ENCODE data around the gene TTYH2. TPM values are rescaled to one million over a fixed set of nuclear protein-coding genes. Genes with fewer than 3 reads are reported as not detected.
A peak's percentile ranks its signal among the peaks of the same experiment; 100 is the strongest.

The TTYH2 gene
- total RNA-seq, 1 donor from 2014 or later, result 0.69 TPM

DNA sequence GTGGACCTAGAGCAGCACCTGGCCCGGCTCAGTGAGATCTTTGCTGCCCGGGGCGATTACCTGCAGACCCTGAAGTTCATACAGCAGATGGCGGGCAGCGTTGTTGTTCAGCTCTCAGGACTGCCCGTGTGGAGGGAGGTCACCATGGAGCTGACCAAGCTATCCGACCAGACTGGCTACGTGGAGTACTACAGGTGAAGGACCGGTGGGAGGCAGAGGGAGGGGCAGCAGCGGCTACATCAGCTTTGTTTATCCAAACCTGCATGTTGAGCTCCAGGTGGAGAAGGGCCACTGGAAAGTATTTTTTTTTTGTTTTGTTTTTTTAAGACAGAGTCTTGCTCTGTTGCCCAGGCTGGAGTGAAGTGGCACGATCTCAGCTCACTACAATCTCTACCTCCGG lies 23.9 kb downstream of the TTYH2 start:
- peaks cover 17% of the 10 kb centered on the region for H3K27me3 Mint-ChIP-seq
- no peak overlapping the region for H3K4me3 Mint-ChIP-seq (ENCODE audit: low read depth)
- H3K9me3 Mint-ChIP-seq (ENCODE audit: low read depth), result no peaks in the 10 kb centered on the region
- TF ChIP-seq, protein P1, sequence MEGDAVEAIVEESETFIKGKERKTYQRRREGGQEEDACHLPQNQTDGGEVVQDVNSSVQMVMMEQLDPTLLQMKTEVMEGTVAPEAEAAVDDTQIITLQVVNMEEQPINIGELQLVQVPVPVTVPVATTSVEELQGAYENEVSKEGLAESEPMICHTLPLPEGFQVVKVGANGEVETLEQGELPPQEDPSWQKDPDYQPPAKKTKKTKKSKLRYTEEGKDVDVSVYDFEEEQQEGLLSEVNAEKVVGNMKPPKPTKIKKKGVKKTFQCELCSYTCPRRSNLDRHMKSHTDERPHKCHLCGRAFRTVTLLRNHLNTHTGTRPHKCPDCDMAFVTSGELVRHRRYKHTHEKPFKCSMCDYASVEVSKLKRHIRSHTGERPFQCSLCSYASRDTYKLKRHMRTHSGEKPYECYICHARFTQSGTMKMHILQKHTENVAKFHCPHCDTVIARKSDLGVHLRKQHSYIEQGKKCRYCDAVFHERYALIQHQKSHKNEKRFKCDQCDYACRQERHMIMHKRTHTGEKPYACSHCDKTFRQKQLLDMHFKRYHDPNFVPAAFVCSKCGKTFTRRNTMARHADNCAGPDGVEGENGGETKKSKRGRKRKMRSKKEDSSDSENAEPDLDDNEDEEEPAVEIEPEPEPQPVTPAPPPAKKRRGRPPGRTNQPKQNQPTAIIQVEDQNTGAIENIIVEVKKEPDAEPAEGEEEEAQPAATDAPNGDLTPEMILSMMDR (IDR thresholded peaks at IDR 0.05; ENCODE audit: unreplicated experiment), result no peak
- H3K27ac Mint-ChIP-seq, result no peak overlapping the region
- DNase-seq (ENCODE audit: low spot score, unreplicated experiment), result no peak
- H3K4me1 Mint-ChIP-seq (ENCODE audit: low read depth), result peaks cover 5% of the 10 kb centered on the region
- no peaks in the 10 kb centered on the region for H3K36me3 Mint-ChIP-seq (ENCODE audit: insufficient read depth)

DNA sequence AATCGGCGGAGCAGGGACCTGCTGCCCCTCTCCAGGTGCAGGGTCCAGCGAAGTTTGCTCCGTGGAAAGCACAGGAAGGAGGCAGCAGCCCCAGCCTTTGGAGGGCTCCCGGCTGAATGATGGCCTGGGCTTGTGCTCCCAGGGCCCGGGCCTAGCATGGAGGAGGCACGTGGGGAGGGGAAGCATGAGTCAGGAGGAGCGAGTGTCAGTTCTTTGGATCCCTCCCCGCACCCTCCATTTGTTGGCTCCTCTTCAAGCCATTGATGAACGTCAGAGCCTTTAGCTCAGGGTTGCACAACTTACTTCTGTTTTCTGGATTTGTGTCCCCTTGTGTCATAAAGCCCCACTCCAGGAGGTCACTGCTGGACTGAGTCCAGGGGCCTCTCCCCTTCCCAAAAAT lies 25.8 kb downstream of the TTYH2 start:
- Mint-ChIP-seq H3K27ac (no peak overlapping the region), H3K4me1 (ENCODE audit: low read depth) (peaks cover under 1% of the 10 kb centered on the region), H3K27me3 (peaks cover 12% of the 10 kb centered on the region), H3K4me3 (ENCODE audit: low read depth) (no peak overlapping the region), H3K36me3 (ENCODE audit: insufficient read depth) (no peaks in the 10 kb centered on the region), H3K9me3 (ENCODE audit: low read depth) (no peaks in the 10 kb centered on the region)
- TF ChIP-seq, protein P1 (IDR thresholded peaks at IDR 0.05; ENCODE audit: unreplicated experiment), result no peak
- DNase-seq (ENCODE audit: low spot score, unreplicated experiment), result no peak

DNA sequence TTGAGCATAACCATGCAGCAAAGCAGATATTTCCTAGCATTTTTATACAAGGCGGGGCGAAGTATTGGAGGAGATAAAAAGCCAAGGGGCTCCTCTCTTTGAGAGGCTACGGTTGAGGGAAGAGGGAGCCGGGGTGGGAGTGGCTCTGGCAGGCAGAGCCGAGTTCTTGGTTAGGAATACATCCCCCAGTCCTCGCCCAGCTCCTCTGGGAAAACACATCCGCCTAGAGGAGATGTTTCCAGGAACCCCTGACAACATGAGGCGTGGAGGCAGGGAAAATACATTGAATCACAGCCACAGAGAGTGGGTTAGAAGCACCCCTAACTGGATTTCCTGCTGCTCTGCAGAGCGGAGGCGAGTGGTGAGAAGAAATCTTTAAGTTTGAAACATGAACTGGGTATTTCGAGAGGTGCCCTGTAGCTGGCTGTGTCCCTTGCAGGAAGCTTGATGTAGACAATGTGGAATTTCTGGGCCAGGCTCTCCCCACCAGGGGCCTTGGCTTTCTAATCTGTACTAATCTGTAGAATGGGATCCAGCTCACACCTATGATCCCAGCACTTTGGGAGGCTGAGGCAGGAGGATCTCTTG lies 27.3 kb downstream of the TTYH2 start:
- H3K4me1 Mint-ChIP-seq (ENCODE audit: low read depth), result no peaks in the 10 kb centered on the region
- peaks cover 18% of the 10 kb centered on the region for H3K27me3 Mint-ChIP-seq
- DNase-seq (ENCODE audit: low spot score, unreplicated experiment), result no peak
- no peak overlapping the region for H3K4me3 Mint-ChIP-seq (ENCODE audit: low read depth)
- H3K27ac Mint-ChIP-seq, result peak overlapping the region; percentile 45
- TF ChIP-seq, protein P1 (IDR thresholded peaks at IDR 0.05; ENCODE audit: unreplicated experiment), result no peak
- H3K9me3 Mint-ChIP-seq (ENCODE audit: low read depth), result no peaks in the 10 kb centered on the region
- H3K36me3 Mint-ChIP-seq (ENCODE audit: insufficient read depth), result no peaks in the 10 kb centered on the region

DNA sequence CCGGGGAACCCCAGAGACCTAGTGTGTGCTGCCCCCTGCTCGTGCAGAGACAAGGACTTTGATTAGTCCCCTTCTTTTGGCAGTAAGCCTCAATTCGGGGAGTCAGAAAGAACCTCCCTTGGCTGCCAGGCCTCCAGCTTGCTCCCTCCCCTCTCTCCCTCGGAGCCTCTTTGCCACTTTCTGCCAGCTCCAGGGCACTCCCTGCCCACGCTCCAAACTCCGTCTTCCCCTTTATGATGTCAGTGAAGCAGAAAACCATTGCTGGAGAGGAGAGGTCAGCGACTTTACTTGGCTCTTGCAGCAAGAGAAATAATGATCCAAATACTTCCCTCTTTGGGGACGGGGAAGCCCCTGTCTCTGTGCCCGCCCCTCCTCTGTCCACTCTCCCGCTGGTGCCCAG lies 28.1 kb downstream of the TTYH2 start:
- H3K4me3 Mint-ChIP-seq (ENCODE audit: low read depth), result no peak overlapping the region
- H3K9me3 Mint-ChIP-seq (ENCODE audit: low read depth), result peaks cover under 1% of the 10 kb centered on the region
- H3K36me3 Mint-ChIP-seq (ENCODE audit: insufficient read depth), result no peaks in the 10 kb centered on the region
- peaks cover 24% of the 10 kb centered on the region for H3K27me3 Mint-ChIP-seq
- H3K27ac Mint-ChIP-seq, result no peak overlapping the region
- no peaks in the 10 kb centered on the region for H3K4me1 Mint-ChIP-seq (ENCODE audit: low read depth)
- no peak for DNase-seq (ENCODE audit: low spot score, unreplicated experiment)
- TF ChIP-seq, protein P1 (IDR thresholded peaks at IDR 0.05; ENCODE audit: unreplicated experiment), result no peak

DNA sequence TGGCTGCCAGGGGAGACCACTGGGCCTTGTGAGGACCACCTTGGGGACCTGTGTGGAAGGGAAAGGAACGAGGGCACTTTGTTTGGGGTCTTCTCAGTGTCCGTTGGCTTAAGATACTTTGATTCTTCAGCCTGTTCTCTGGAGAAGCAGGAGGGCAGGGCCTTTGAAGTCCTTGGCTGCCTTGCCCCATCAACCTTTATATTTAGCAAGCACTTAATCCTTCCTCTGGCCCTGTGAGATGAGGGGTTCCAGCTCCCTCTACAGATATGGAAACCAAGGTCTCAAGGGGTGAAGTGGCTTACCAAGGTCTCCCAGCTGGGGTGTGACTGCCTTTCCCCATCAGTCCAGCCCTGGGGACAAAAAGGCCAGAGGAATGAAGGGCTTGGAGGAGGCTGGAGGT lies 28.5 kb downstream of the TTYH2 start:
- Mint-ChIP-seq H3K4me3 (ENCODE audit: low read depth) (no peak overlapping the region), H3K27me3 (peaks cover 27% of the 10 kb centered on the region), H3K36me3 (ENCODE audit: insufficient read depth) (no peaks in the 10 kb centered on the region), H3K27ac (no peak overlapping the region), H3K9me3 (ENCODE audit: low read depth) (peaks cover 3% of the 10 kb centered on the region), H3K4me1 (ENCODE audit: low read depth) (no peaks in the 10 kb centered on the region)
- DNase-seq (ENCODE audit: low spot score, unreplicated experiment), result no peak
- TF ChIP-seq, protein P1 (IDR thresholded peaks at IDR 0.05; ENCODE audit: unreplicated experiment), result no peak
